Left colon (tissue), 2 donors: ENCODE data around the gene CNTN5. TPM values are rescaled to one million over a fixed set of nuclear protein-coding genes. Genes with fewer than 3 reads are reported as not detected.
"Not testable (repeated sequence)": the region's sequence is repeated elsewhere in the genome, so short reads cannot be mapped to it uniquely, and the experiment has no call there.

ENCODE experiments used
- ATAC-seq: fragments of 200-7000 bp; cut with Tn5 transposase; one replicate; pipeline ENCODE4 v1.9.1; 2020; ENCODE audit warnings: mild to moderate bottlenecking, moderate library complexity
- DNase-seq, 2 donors: peaks; one replicate each; pipeline ENCODE4 v3.0.0-alpha.2; 2020
- intact Hi-C, 2 donors: fragments of 100-400 bp; cut with DNase I in 1 of 2; cut with micrococcal nuclease in 1 of 2; formaldehyde crosslinking; loops; one replicate each; pipeline versions ENCODE4 v1.11.2 to v1.14.0; 2022; cut with DNase I, micrococcal nuclease
- total RNA-seq, 2 donors: library from RNA; stranded (reverse); fragmentation: NEBNext Ultra II Directional; extraction: Animal tissue kit (Norgen Biotek cat#: 25700); gene quantifications; one replicate each; pipeline ENCODE4 v1.2.1, GENCODE V29; 2021
- donor health status: DM: no; HTN: no; CAD: no.
- donor health status: DM: yes; HTN: yes; CAD: no.

Gene CNTN5
- total RNA-seq, 2 donors from 2014 or later = not detected

GRCh38 chr11:99773646-99774045, 752.9 kb downstream of the CNTN5 start:
- no peak for DNase-seq
- intact Hi-C loops = no loop called here
- ATAC-seq = no peak

- DNase-seq (no peak), ATAC-seq (no peak)
- intact Hi-C loops = no loop called here
Observed at GRCh38 chr11:99781074-99781473, 760.3 kb downstream of the CNTN5 start.

DNA sequence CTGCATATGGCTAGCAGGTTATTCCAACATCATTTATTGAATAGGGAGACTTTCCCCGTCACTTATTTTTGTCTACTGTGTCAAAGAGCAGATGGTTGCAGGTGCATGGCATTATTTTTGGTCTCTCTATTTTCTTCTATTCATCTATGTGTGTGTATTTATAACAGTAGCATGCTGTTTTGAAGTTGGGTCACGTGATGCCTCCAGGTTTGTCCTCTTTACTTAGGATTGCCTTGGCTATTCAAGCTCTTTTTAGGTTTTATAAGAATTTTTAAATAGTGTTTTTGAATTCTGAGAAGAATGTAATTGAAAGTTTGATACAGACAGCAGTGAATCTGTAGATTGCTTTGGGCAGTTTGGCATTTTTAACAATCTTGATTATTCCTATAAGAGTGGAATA, 770.6 kb downstream of the CNTN5 start:
- intact Hi-C loops = no loop called here
- DNase-seq (no peak), ATAC-seq (no peak)

DNA sequence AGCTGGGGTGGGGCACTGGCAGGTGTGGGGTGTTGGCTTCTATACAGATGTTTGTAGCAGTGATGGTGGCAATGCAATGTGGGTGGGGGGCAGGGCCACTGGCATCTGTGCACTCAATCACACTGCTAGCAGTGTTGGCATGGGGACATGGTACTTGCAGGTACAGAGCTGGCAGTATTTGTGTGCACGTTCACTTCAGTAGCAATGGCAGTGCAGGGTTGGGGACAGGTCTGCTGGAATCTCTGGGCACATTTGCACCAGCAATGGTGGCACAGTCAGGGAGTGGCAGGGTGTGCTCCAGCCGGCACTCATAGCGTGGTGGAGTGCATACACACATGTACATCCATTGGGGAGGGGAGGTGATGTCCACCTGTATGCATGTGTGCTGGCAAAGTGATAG, 775.2 kb downstream of the CNTN5 start:
- DNase-seq = no peak
- no peak for ATAC-seq
- intact Hi-C loops = no loop called here

GRCh38 chr11:99803501-99803900, 782.8 kb downstream of the CNTN5 start:
- no peak for ATAC-seq
- intact Hi-C loops = no loop called here
- no peak for DNase-seq

GRCh38 chr11:99812516-99812915, 791.8 kb downstream of the CNTN5 start:
- intact Hi-C loops = no loop called here
- ATAC-seq = no peak
- no peak for DNase-seq

DNA sequence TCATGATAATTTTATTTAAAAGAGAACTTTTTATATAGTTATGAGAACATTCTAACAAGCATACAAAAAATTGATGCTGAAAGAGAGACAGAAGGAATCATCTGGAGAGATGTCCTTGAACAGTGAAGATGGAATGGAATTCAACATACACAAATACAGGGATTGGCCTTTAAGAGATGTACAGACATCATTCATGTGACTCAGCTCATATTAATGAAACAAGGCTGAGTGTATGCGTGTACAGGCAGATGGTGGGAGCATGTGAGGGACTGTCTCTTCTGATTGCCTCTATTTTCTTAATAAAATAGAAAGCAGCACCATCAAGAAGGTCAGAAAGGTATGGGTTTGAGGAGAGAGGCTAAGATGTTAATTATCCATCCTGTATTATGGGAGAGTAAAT, 793.3 kb downstream of the CNTN5 start:
- intact Hi-C loops = no loop called here
- DNase-seq = no peak
- ATAC-seq = no peak

- intact Hi-C loops = no loop called here
- DNase-seq (no peak), ATAC-seq (no peak)
Observed at GRCh38 chr11:99814738-99815137, 794.0 kb downstream of the CNTN5 start.

- intact Hi-C loops = no loop called here
- ATAC-seq = no peak
- DNase-seq = no peak
Observed at GRCh38 chr11:99818991-99819390, 798.2 kb downstream of the CNTN5 start.

GRCh38 chr11:99822846-99823565, 802.3 kb downstream of the CNTN5 start:
- intact Hi-C loops = no loop called here
- no peak for DNase-seq
- ATAC-seq = no peak

DNA sequence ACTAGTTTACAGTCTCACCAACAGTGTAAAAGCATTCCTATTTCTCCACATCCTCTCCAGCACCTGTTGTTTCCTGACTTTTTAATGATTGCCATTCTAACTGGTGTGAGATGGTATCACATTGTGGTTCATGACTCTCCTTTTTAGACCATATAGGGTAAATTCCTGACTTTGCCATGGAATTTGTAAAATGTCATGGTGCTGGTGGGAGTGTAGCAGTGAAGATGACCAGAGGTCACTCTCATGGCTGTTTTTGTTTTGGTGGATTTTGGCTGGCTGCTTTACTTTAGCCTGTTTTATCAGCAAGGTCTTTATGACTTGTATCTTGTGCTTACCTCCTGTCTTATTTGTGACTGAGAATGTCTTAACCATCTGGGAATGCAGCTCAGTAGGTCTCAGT, 816.0 kb downstream of the CNTN5 start:
- DNase-seq, intact Hi-C loops, ATAC-seq: not testable (repeated sequence)

DNA sequence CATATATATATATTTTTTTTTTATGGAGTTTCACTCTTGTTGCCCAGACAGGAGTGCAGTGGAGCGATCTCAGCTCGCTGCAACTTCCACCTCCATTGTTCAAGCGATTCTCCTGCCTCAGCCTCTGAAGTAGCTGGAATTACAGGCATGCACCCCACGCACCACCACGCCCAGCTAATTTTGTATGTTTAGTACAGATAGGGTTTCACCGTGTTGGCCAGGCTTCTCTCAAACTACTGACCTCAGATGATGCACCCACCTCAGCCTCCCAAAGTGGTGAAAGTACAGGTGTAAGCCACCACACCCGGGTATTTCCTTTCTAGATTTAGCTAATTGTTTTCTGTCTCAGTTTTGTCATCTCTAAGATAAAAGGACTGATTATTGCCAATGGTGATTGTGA, 821.1 kb downstream of the CNTN5 start:
- ATAC-seq = no peak
- intact Hi-C loops = no loop called here
- no peak for DNase-seq

GRCh38 chr11:99865951-99866350, 845.2 kb downstream of the CNTN5 start:
- intact Hi-C loops = no loop called here

GRCh38 chr11:99881610-99882009, 860.9 kb downstream of the CNTN5 start:
- no peak for DNase-seq
- no peak for ATAC-seq
- intact Hi-C loops = no loop called here

More at GRCh38 chr11:99865951-99866350, 845.2 kb downstream of the CNTN5 start:
- no peak for ATAC-seq
- no peak for DNase-seq

GRCh38 chr11:99884750-99885149, 864.0 kb downstream of the CNTN5 start:
- intact Hi-C loops = no loop called here
- DNase-seq (no peak), ATAC-seq (no peak)

DNA sequence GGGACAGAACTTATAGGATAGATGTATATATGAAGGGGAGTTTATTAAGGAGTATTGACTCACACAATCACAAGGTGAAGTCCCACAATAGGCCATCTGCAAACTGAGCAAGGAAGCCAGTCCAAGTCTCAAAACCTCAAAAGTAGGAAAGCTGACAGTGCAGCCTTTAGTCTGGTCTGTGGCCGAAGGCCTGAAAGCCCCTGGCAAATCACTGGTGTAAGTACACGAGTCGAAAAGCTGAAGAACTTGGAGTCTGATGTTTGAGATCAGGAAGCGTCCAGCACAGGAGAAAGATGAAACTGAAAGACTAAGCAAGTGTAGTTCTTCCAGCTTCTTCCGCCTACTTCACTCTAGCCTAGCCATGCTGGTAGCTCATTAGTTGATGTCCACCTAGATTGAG, 866.7 kb downstream of the CNTN5 start:
- ATAC-seq = no peak
- no peak for DNase-seq
- intact Hi-C loops = no loop called here

GRCh38 chr11:99893811-99894210, 873.1 kb downstream of the CNTN5 start:
- no peak for ATAC-seq
- no peak for DNase-seq
- intact Hi-C loops = no loop called here

DNA sequence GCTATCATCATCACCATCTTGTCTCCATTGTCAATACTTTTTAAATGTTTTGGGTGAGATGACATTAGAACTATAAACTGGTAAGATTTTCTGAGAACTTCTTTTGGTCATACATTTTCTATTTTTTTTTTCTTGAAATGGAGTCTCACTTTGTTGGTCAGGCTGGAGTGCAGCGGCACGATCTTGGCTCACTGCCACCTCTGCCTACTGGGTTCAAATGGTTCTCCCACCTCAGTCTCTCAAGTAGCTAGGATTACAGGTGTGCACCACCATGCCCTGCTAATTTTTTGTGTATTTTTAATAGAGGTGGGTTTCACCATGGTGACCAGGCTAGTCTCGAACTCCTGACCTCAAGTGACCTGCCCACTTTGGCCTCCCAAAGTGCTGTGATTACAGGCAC, 880.4 kb downstream of the CNTN5 start:
- ATAC-seq (no peak), DNase-seq (no peak)
- intact Hi-C loops = no loop called here

DNA sequence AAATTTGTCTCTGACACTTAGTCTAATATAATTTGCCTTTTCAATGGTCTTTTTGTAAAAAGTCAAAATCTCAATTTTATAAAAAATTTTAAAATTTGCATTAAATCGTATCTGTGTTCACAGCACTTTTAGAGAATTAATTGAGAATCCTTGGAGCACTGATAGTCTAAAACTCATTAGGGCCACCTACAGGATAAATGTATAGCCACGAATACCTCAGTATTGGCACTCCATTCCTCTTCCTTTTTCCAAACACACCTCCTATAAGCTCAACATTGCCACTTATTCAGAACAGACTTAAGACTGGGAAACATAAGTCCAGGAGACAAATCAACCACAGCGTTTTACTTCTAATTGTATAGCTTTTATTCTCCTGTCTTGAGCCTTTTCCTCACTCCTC, 890.4 kb downstream of the CNTN5 start:
- DNase-seq (no peak), ATAC-seq (no peak)
- intact Hi-C loops = no loop called here

GRCh38 chr11:99916078-99916477, 895.3 kb downstream of the CNTN5 start:
- intact Hi-C loops = no loop called here
- no peak for ATAC-seq

DNA sequence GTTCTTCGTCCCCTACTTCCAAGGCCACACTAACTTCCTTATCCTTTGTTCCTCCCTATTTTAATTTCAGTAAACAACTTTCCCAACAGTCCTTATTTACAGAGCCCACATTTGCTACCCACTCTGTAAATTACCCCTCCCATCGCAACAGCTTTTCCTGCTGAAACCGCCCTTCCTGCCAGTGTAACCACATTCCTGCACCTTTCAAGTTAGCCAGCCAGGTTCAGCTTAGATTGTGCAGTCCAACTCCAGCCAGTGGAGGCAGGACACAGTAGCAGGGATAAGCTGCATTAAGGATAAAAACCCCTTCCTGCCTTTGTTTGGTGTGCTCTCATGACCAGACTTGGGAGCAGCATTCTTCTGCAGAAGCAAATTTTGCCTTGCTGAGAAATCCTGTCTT, 898.0 kb downstream of the CNTN5 start:
- DNase-seq (no peak), ATAC-seq (no peak)
- intact Hi-C loops = no loop called here

More at GRCh38 chr11:99916078-99916477, 895.3 kb downstream of the CNTN5 start:
- no peak for DNase-seq
